Prostate gland (tissue), 2 donors: ENCODE measurements around the gene CDK3. TPM values are rescaled to one million over a fixed set of nuclear protein-coding genes. Genes with fewer than 3 reads are reported as not detected.
"Not testable (repeated sequence)": the region's sequence is repeated elsewhere in the genome, so short reads cannot be mapped to it uniquely, and the experiment has no call there.

ENCODE experiments used
- DNase-seq: peaks from one replicate; pipeline ENCODE4 v3.0.0-alpha.2; 2019; ENCODE audit warnings: low spot score
- H3K27ac ChIP-seq, 2 donors: fragments of 200-600 bp; sonication (generic); 2 replicates each; pipeline ENCODE4 v1.5.1; 2017 to 2019
- H3K27me3 ChIP-seq: fragments of 200-600 bp; sonication (generic); replicated peaks from 2 replicates; pipeline ENCODE4 v1.5.1; 2019; ENCODE audit not compliant: insufficient read depth
- H3K36me3 ChIP-seq, 2 donors: fragments of 200-600 bp; sonication (generic); 1 replicate in 1 of 2; 2 replicates in 1 of 2; pipeline versions ENCODE4 v1.5.1 to v1.8.1; 2017 to 2019
- H3K4me1 ChIP-seq: fragments of 200-600 bp; sonication (generic); replicated peaks from 2 replicates; pipeline ENCODE4 v1.5.1; 2019
- H3K4me3 ChIP-seq, 2 donors: fragments of 200-600 bp; sonication (generic); 2 replicates each; pipeline ENCODE4 v1.5.1; 2017 to 2019
- H3K9me3 ChIP-seq: fragments of 200-600 bp; sonication (generic); 2 replicates; pipeline ENCODE4 v1.5.1; 2017
- POLR2A ChIP-seq: fragments of 450-650 bp; IDR thresholded peaks from one replicate; pipeline ENCODE4 v1.6.1; 2016; ENCODE audit warnings: antibody characterized with exemption, mild to moderate bottlenecking
- POLR2AphosphoS5 ChIP-seq: sonication (generic); formaldehyde crosslinking; IDR thresholded peaks from one replicate; pipeline ENCODE4 v1.6.1; 2017; ENCODE audit warnings: antibody characterized with exemption
- WGBS: methylation state at CpG from one replicate; pipeline ENCODE4 v1.1.5; 2018; 5-methylcytosine and 5-hydroxymethylcytosine counted together
- intact Hi-C: fragments of 100-400 bp; cut with DNase I; formaldehyde crosslinking; loops from one replicate; pipeline ENCODE4 v1.14.2; 2022
- total RNA-seq, 2 donors: library from RNA; depleted of rRNA; stranded (reverse); fragments of >200 nt; gene quantifications; one replicate each; pipeline ENCODE4 v1.1.0, GENCODE V29; 2016
- TF ChIP-seq, protein P1 (sequence below), 4 experiments: fragments of 200-600 bp in 2 of 4; fragments of 450-650 bp in 2 of 4; sonication (generic) in 2 of 4; IDR thresholded peaks; 1 replicate in 3 of 4; 2 replicates in 1 of 4; pipeline ENCODE4 v1.5.1; 2016 to 2019; ENCODE audit warnings: antibody characterized with exemption in 4 of 4, mild to moderate bottlenecking in 2 of 4, moderate library complexity in 2 of 4

The CDK3 gene
- total RNA-seq, 2 donors from 2014 or later = 16.9 to 17.2 TPM

DNA sequence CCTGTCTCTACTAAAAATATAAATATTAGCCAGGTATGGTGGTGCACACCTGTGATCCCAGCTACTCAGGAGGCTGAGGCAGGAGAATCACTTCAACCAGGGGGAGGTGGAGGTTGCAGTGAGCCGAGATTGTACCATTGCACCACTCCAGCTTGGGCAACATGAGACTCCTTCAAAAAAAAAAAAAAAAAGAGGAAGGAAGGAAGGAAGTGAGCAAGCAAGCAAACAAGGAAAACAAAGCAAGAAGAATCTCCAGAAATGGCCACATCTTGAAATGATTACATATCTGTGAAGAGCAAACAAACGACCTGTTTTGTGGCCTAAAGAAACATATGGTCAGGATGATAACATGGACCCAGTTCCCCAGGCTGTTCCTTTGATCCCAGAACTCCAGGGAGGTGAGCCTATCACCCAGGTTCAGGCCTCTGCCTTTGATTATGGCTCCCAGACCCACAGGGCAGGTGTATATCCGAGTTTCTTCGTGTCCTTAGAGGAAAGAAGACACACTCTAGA, 30.6 kb upstream of the CDK3 start:
- Histone ChIP-seq H3K27me3 (no peaks in the 10 kb centered on the region), H3K9me3 (no peaks in the 10 kb centered on the region), H3K4me1 (no peaks in the 10 kb centered on the region), H3K27ac (no peak overlapping the region), H3K36me3 (no peaks in the 10 kb centered on the region), H3K4me3 (no peak overlapping the region)
- no peak for DNase-seq
- 73% methylated on average over 4 of the region's 4 CpGs for WGBS
- TF ChIP-seq, protein P1, sequence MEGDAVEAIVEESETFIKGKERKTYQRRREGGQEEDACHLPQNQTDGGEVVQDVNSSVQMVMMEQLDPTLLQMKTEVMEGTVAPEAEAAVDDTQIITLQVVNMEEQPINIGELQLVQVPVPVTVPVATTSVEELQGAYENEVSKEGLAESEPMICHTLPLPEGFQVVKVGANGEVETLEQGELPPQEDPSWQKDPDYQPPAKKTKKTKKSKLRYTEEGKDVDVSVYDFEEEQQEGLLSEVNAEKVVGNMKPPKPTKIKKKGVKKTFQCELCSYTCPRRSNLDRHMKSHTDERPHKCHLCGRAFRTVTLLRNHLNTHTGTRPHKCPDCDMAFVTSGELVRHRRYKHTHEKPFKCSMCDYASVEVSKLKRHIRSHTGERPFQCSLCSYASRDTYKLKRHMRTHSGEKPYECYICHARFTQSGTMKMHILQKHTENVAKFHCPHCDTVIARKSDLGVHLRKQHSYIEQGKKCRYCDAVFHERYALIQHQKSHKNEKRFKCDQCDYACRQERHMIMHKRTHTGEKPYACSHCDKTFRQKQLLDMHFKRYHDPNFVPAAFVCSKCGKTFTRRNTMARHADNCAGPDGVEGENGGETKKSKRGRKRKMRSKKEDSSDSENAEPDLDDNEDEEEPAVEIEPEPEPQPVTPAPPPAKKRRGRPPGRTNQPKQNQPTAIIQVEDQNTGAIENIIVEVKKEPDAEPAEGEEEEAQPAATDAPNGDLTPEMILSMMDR (IDR thresholded peaks at IDR 0.05) = no peak
- TF ChIP-seq POLR2A (no peak), POLR2AphosphoS5 (no peak)
- intact Hi-C loops = no loop called here

DNA sequence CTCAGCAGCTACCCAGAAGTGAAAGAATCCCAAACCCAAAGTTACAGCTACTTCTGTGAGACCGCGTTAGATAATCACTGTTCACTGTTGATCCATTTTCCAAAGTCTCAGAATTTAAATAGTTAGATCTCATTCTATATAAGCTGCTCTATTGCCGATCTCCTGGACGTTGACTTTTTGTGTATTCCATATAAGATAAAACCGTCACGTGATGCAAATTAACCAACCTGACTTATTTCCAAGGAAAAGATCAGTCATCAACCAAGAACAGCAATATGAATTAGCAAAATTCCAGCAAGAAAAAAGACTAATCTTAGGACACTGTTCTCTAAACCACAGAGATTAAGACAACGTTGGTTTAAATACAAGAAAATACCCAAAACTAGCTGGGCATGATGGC, 30.0 kb upstream of the CDK3 start:
- DNase-seq = no peak
- no peaks in the 10 kb centered on the region for H3K4me1 ChIP-seq
- intact Hi-C loops = no loop called here
- TF ChIP-seq, protein P1 (IDR thresholded peaks at IDR 0.05) = no peak
- TF ChIP-seq POLR2A (no peak), POLR2AphosphoS5 (no peak)
- H3K27me3 ChIP-seq = no peaks in the 10 kb centered on the region
- no peaks in the 10 kb centered on the region for H3K9me3 ChIP-seq
- H3K4me3 ChIP-seq = no peak overlapping the region
- no peak overlapping the region for H3K27ac ChIP-seq
- 89% methylated on average over 7 of the region's 7 CpGs for WGBS
- H3K36me3 ChIP-seq = no peaks in the 10 kb centered on the region

DNA sequence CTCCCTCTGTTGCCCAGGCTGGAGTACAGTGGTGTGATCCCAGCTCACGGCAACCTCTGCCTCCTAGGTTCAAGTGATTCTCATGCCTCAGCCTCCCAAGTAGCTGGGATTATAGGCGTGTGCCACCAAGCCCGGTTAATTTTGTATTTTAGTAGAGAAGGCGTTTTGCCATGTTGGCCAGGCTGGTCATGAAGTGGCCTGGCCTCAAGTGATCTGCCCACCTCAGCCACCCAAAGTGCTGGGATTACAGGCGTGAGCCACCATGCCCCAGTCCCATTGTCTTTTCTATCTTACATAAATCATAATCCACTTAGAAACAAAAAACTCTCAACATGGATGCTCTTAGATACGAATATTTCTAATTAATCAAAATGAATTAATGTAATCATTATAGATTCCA, 25.5 kb upstream of the CDK3 start:
- intact Hi-C loops, H3K27ac ChIP-seq: not testable (repeated sequence)

DNA sequence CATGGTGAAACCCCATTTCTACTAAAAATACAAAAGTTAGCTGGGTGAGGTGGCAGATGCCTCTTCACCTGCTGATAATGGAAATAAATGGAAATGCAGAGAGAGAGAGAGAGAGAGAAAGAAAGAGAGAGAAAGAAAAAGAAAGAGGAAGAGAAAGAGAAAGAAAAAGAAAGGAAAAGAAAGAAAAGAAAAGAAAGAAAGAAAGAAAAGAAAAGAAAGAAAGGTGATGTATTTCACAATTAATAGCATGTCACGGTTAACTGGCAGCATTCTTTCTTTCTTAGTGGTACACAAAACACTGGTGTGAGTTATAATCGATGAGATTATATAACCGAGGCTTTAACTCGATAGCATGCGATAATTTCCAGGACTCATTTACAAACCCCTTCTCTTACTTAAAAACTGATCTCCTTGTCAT, 24.9 kb upstream of the CDK3 start:
- TF ChIP-seq POLR2AphosphoS5 (no peak), POLR2A (no peak)
- TF ChIP-seq, protein P1 (IDR thresholded peaks at IDR 0.05) = no peak
- Histone ChIP-seq H3K27ac (no peak overlapping the region), H3K27me3 (no peaks in the 10 kb centered on the region), H3K9me3 (no peaks in the 10 kb centered on the region), H3K4me1 (no peaks in the 10 kb centered on the region), H3K4me3 (no peak overlapping the region), H3K36me3 (no peaks in the 10 kb centered on the region)
- intact Hi-C loops = no loop called here
- WGBS = 86% methylated on average over 5 of the region's 5 CpGs
- no peak for DNase-seq

More for the DNA sequence above, 25.5 kb upstream of the CDK3 start:
- H3K36me3 ChIP-seq, H3K9me3 ChIP-seq, H3K4me1 ChIP-seq, DNase-seq, H3K4me3 ChIP-seq, H3K27me3 ChIP-seq: not testable (repeated sequence)
- 97% methylated on average over 6 of the region's 6 CpGs for WGBS

DNA sequence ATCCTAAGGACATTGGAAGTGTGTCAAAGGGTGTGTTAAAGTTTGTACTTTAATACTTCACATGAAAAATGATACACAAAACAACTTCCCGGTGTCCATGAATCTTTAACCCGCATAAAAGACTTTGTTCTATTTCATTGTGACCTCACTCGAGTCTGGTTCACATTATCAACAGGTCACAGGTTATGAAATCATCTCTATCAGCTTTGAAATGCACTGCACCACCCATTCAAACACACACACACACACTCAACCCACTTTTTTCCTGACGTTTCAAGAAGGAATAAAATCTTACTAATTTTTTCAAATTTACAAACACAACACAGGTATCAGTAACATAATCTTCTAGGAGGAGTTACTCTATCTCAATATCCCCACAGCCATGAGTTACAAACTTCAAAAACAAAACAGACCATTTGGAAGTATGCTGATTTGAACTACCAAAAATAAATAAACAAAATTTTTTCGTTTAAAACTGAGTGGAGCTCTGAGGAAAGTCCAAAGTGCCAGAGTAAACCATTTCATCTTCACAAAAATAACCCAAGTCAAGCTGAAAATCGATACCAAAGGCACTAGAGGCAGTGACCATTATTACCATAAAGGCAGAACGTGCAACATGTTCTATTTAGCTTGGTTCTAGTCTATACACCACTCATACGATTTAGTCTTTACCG, 24.3 kb upstream of the CDK3 start:
- no peaks in the 10 kb centered on the region for H3K9me3 ChIP-seq
- H3K4me1 ChIP-seq = no peaks in the 10 kb centered on the region
- H3K4me3 ChIP-seq = peak overlapping the region in 1 of 2 donors; percentile 5
- H3K27ac ChIP-seq = no peak overlapping the region
- no peaks in the 10 kb centered on the region for H3K27me3 ChIP-seq
- intact Hi-C loops = no loop called here
- H3K36me3 ChIP-seq = no peaks in the 10 kb centered on the region
- no peak for DNase-seq
- TF ChIP-seq, protein P1 (IDR thresholded peaks at IDR 0.05) = no peak
- no peak for TF ChIP-seq POLR2A
- no peak for TF ChIP-seq POLR2AphosphoS5
- 45% methylated on average over 9 of the region's 9 CpGs for WGBS
